Liver (tissue), 3 donors: ENCODE measurements around the gene RCAN3.

ENCODE experiments used
- GABPA ChIP-seq, 2 donors: IDR thresholded peaks in 1 of 2; conservative IDR thresholded peaks in 1 of 2; 2 replicates each; pipeline ENCODE4 v1.6.1; 2016; ENCODE audit warnings: antibody characterized with exemption in 2 of 2, mild to moderate bottlenecking in 1 of 2, moderate library complexity in 1 of 2
- RAD21 ChIP-seq, 2 donors: IDR thresholded peaks; 2 replicates each; pipeline ENCODE4 v1.6.1; 2016; ENCODE audit warnings: antibody characterized with exemption in 2 of 2, mild to moderate bottlenecking in 2 of 2
- YY1 ChIP-seq: IDR thresholded peaks from 2 replicates; pipeline ENCODE4 v1.6.1; 2016; ENCODE audit warnings: antibody characterized with exemption, mild to moderate bottlenecking
- TF ChIP-seq, protein P1 (sequence below): fragments of 150-350 bp; IDR thresholded peaks from 2 replicates; pipeline ENCODE4 v1.5.1; 2017; ENCODE audit warnings: improper control_type of control experiment, low read depth, low read length; ENCODE audit not compliant: missing input control
- donor health status: healthy.
- donor health status: healthy.

DNA sequence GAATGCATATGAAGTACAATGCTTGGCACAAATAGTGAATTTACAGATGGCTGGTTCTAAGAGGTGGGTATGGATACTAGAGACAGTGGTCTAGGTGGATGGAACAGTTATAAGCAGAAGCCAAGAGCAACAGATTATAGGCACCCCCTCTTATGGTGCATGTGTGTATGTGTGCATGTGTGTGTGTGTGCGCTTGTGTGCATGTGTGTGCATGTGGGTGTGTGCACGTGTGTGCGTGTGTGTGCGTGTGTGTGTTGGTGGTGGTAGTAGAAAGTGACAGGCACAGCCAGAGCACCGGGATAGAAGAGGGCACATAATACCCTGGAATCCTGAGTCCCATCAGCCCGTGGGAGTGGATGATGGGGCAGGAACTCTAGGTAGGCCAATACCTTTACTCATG lies 54.6 kb downstream of the RCAN3 start:
- no peak for TF ChIP-seq YY1
- TF ChIP-seq RAD21 (IDR thresholded peaks at IDR 0.05): no peak
- TF ChIP-seq GABPA (IDR thresholded peaks at IDR 0.05 in 1 of 2, conservative IDR thresholded peaks at IDR 0.05 in 1 of 2): no peak
- TF ChIP-seq, protein P1, sequence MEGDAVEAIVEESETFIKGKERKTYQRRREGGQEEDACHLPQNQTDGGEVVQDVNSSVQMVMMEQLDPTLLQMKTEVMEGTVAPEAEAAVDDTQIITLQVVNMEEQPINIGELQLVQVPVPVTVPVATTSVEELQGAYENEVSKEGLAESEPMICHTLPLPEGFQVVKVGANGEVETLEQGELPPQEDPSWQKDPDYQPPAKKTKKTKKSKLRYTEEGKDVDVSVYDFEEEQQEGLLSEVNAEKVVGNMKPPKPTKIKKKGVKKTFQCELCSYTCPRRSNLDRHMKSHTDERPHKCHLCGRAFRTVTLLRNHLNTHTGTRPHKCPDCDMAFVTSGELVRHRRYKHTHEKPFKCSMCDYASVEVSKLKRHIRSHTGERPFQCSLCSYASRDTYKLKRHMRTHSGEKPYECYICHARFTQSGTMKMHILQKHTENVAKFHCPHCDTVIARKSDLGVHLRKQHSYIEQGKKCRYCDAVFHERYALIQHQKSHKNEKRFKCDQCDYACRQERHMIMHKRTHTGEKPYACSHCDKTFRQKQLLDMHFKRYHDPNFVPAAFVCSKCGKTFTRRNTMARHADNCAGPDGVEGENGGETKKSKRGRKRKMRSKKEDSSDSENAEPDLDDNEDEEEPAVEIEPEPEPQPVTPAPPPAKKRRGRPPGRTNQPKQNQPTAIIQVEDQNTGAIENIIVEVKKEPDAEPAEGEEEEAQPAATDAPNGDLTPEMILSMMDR: no peak
